ENCODE measurements around the gene RIPOR1. TPM values are rescaled to one million over a fixed set of nuclear protein-coding genes. Genes with fewer than 3 reads are reported as not detected.

RIPOR1 gene
- total and polyA plus RNA-seq, 9 donors = 20.2 to 59.5 (median 50.0) TPM

GRCh38 chr16:67539691-67540635 lies 11.3 kb downstream of the RIPOR1 start:
- no peak overlapping the region for H3K27ac ChIP-seq (ENCODE audit: low read length)
- no CpG with 5 or more reads among the region's 27 CpGs for WGBS (ENCODE audit: insufficient coverage)
- peaks cover 70% of the 10 kb centered on the region for H3K36me3 ChIP-seq (ENCODE audit: control insufficient read depth, insufficient read depth, low read length)
- H3K9me3 ChIP-seq (replicated peaks; ENCODE audit: control insufficient read depth, low read depth, low read length) = no peaks in the 10 kb centered on the region
- H3K27me3 ChIP-seq (ENCODE audit: control insufficient read depth, insufficient read depth, low read length) = peaks cover 10% of the 10 kb centered on the region
- DNase-seq = no peak
- H3K4me3 ChIP-seq (ENCODE audit: low read length) = no peak overlapping the region
- peaks cover 31% of the 10 kb centered on the region for H3K4me1 ChIP-seq (ENCODE audit: control insufficient read depth, insufficient read depth, low read length)

- H3K4me3 ChIP-seq (ENCODE audit: low read length) = no peak overlapping the region
- H3K9me3 ChIP-seq (replicated peaks; ENCODE audit: control insufficient read depth, low read depth, low read length) = no peaks in the 10 kb centered on the region
- WGBS (ENCODE audit: insufficient coverage) = 100% methylated on average over 1 of the region's 1 CpG
- peaks cover 70% of the 10 kb centered on the region for H3K36me3 ChIP-seq (ENCODE audit: control insufficient read depth, insufficient read depth, low read length)
- peaks cover 31% of the 10 kb centered on the region for H3K4me1 ChIP-seq (ENCODE audit: control insufficient read depth, insufficient read depth, low read length)
- DNase-seq = no peak
- H3K27ac ChIP-seq (ENCODE audit: low read length) = no peak overlapping the region
- peaks cover 8% of the 10 kb centered on the region for H3K27me3 ChIP-seq (ENCODE audit: control insufficient read depth, insufficient read depth, low read length)
Observed at GRCh38 chr16:67540756-67541155, 12.1 kb downstream of the RIPOR1 start.

GRCh38 chr16:67541391-67542263 lies 13.0 kb downstream of the RIPOR1 start:
- peak overlapping the region; percentile 29 for H3K27ac ChIP-seq (ENCODE audit: low read length)
- no peak overlapping the region for H3K4me3 ChIP-seq (ENCODE audit: low read length)
- 77% methylated on average over 6 of the region's 14 CpGs for WGBS (ENCODE audit: insufficient coverage)
- peaks cover 79% of the 10 kb centered on the region for H3K36me3 ChIP-seq (ENCODE audit: control insufficient read depth, insufficient read depth, low read length)
- no peaks in the 10 kb centered on the region for H3K9me3 ChIP-seq (replicated peaks; ENCODE audit: control insufficient read depth, low read depth, low read length)
- peaks cover 4% of the 10 kb centered on the region for H3K27me3 ChIP-seq (ENCODE audit: control insufficient read depth, insufficient read depth, low read length)
- H3K4me1 ChIP-seq (ENCODE audit: control insufficient read depth, insufficient read depth, low read length) = peaks cover 27% of the 10 kb centered on the region
- no peak for DNase-seq

- peaks cover 3% of the 10 kb centered on the region for H3K27me3 ChIP-seq (ENCODE audit: control insufficient read depth, insufficient read depth, low read length)
- no peak for DNase-seq
- peaks cover 87% of the 10 kb centered on the region for H3K36me3 ChIP-seq (ENCODE audit: control insufficient read depth, insufficient read depth, low read length)
- peaks cover 30% of the 10 kb centered on the region for H3K4me1 ChIP-seq (ENCODE audit: control insufficient read depth, insufficient read depth, low read length)
- H3K9me3 ChIP-seq (replicated peaks; ENCODE audit: control insufficient read depth, low read depth, low read length) = no peaks in the 10 kb centered on the region
- no peak overlapping the region for H3K27ac ChIP-seq (ENCODE audit: low read length)
- no peak overlapping the region for H3K4me3 ChIP-seq (ENCODE audit: low read length)
Observed at GRCh38 chr16:67542464-67542863, 13.8 kb downstream of the RIPOR1 start.

DNA sequence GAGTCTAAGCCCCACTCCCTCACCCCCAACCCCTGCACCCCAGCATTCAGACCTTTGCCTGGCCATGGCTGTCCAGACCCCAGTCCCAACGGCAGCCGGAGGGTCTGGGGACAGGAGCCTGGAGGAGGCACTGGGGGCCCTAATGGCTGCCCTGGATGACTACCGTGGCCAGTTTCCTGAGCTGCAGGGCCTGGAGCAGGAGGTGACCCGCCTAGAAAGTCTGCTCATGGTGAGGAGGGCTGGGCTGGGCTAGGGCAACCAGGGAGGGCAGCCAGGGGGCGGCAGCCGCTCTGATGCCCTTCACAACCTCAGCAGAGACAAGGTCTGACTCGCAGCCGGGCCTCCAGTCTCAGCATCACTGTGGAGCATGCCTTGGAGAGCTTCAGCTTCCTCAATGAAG lies 14.4 kb downstream of the RIPOR1 start:
- Histone ChIP-seq H3K27me3 (ENCODE audit: control insufficient read depth, insufficient read depth, low read length) (peaks cover 3% of the 10 kb centered on the region), H3K27ac (ENCODE audit: low read length) (no peak overlapping the region), H3K4me1 (ENCODE audit: control insufficient read depth, insufficient read depth, low read length) (peaks cover 34% of the 10 kb centered on the region), H3K4me3 (ENCODE audit: low read length) (no peak overlapping the region), H3K9me3 (replicated peaks; ENCODE audit: control insufficient read depth, low read depth, low read length) (no peaks in the 10 kb centered on the region), H3K36me3 (ENCODE audit: control insufficient read depth, insufficient read depth, low read length) (peaks cover 93% of the 10 kb centered on the region)
- DNase-seq = no peak
- 88% methylated on average over 8 of the region's 8 CpGs for WGBS (ENCODE audit: insufficient coverage)

- WGBS (ENCODE audit: insufficient coverage) = 75% methylated on average over 6 of the region's 6 CpGs
- H3K36me3 ChIP-seq (ENCODE audit: control insufficient read depth, insufficient read depth, low read length) = peaks cover 98% of the 10 kb centered on the region
- H3K27ac ChIP-seq (ENCODE audit: low read length) = no peak overlapping the region
- no peak for DNase-seq
- H3K27me3 ChIP-seq (ENCODE audit: control insufficient read depth, insufficient read depth, low read length) = no peaks in the 10 kb centered on the region
- H3K9me3 ChIP-seq (replicated peaks; ENCODE audit: control insufficient read depth, low read depth, low read length) = no peaks in the 10 kb centered on the region
- H3K4me3 ChIP-seq (ENCODE audit: low read length) = no peak overlapping the region
- peaks cover 32% of the 10 kb centered on the region for H3K4me1 ChIP-seq (ENCODE audit: control insufficient read depth, insufficient read depth, low read length)
Observed at GRCh38 chr16:67543582-67543981, 15.0 kb downstream of the RIPOR1 start.

DNA sequence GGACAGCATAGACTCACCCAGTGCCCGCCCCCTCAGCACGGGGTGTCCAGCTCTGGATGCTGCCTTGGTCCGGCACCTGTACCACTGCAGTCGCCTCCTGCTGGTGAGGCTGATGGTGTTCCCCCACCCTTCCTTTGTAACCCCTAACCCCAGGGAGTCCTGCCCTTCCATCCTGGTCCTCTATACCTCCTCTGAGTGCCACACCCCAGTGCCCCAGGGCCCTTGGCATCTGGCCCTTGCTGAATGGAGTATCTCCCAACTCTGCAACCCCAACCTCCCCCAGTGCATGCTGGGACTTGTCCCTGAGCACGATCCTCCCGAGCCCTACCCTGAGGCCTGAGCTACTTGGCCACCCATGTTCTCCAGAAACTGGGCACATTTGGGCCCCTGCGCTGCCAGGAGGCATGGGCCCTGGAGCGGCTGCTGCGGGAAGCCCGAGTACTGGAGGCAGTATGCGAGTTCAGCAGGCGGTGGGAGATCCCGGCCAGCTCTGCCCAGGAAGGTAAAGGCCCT lies 15.8 kb downstream of the RIPOR1 start:
- H3K27ac ChIP-seq (ENCODE audit: low read length) = no peak overlapping the region
- no peak overlapping the region for H3K4me3 ChIP-seq (ENCODE audit: low read length)
- peaks cover 99% of the 10 kb centered on the region for H3K36me3 ChIP-seq (ENCODE audit: control insufficient read depth, insufficient read depth, low read length)
- H3K27me3 ChIP-seq (ENCODE audit: control insufficient read depth, insufficient read depth, low read length) = no peaks in the 10 kb centered on the region
- no peaks in the 10 kb centered on the region for H3K9me3 ChIP-seq (replicated peaks; ENCODE audit: control insufficient read depth, low read depth, low read length)
- DNase-seq = no peak
- 87% methylated on average over 13 of the region's 13 CpGs for WGBS (ENCODE audit: insufficient coverage)
- H3K4me1 ChIP-seq (ENCODE audit: control insufficient read depth, insufficient read depth, low read length) = peaks cover 24% of the 10 kb centered on the region

DNA sequence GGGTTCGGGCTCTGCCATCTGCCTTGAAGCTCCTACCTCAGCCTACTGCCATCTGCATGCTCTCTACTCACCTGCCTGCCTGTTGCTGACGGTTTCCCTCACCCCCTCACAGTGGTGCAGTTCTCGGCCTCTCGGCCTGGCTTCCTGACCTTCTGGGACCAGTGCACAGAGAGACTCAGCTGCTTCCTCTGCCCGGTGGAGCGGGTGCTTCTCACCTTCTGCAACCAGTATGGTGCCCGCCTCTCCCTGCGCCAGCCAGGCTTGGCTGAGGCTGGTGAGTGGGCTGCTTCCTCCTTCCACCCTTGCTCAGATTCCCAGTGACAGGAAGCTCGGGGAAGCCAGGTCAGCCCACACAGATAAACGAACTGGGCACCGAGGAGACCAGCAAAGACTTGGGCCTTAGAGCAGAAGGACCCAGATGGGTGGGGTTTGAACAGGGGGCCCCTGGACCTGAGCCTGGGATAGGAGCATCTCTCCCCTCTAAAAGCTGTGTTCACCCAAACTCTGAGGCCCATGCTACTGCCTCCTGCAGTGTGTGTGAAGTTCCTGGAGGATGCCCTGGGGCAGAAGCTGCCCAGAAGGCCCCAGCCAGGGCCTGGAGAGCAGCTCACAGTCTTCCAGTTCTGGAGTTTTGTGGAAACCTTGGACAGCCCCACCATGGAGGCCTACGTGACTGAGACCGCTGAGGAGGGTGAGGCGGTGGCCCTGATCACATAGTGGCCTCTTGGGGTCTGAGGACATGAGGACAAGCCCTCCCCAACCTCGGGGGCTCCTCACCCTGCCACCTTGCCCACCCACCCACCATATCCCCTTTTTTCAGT lies 16.4 kb downstream of the RIPOR1 start:
- peaks cover 95% of the 10 kb centered on the region for H3K36me3 ChIP-seq (ENCODE audit: control insufficient read depth, insufficient read depth, low read length)
- H3K27ac ChIP-seq (ENCODE audit: low read length) = no peak overlapping the region
- no peak for DNase-seq
- H3K4me3 ChIP-seq (ENCODE audit: low read length) = no peak overlapping the region
- H3K9me3 ChIP-seq (replicated peaks; ENCODE audit: control insufficient read depth, low read depth, low read length) = no peaks in the 10 kb centered on the region
- H3K4me1 ChIP-seq (ENCODE audit: control insufficient read depth, insufficient read depth, low read length) = peaks cover 22% of the 10 kb centered on the region
- H3K27me3 ChIP-seq (ENCODE audit: control insufficient read depth, insufficient read depth, low read length) = no peaks in the 10 kb centered on the region
- WGBS (ENCODE audit: insufficient coverage) = 87% methylated on average over 13 of the region's 15 CpGs

DNA sequence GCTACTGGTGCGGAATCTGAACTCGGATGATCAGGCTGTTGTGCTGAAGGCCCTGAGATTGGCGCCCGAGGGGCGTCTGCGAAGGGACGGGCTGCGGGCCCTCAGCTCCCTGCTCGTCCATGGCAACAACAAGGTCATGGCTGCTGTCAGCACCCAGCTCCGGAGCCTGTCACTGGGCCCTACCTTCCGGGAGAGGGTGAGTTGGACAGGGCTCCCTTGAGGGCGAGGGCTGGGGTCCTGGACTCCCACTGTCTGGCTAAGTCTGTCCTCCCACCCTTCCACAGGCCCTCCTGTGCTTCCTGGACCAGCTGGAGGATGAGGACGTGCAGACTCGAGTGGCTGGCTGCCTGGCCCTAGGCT lies 17.0 kb downstream of the RIPOR1 start:
- H3K4me3 ChIP-seq (ENCODE audit: low read length) = no peak overlapping the region
- no peaks in the 10 kb centered on the region for H3K9me3 ChIP-seq (replicated peaks; ENCODE audit: control insufficient read depth, low read depth, low read length)
- no peak overlapping the region for H3K27ac ChIP-seq (ENCODE audit: low read length)
- H3K4me1 ChIP-seq (ENCODE audit: control insufficient read depth, insufficient read depth, low read length) = peaks cover 22% of the 10 kb centered on the region
- H3K27me3 ChIP-seq (ENCODE audit: control insufficient read depth, insufficient read depth, low read length) = no peaks in the 10 kb centered on the region
- DNase-seq = no peak
- peaks cover 89% of the 10 kb centered on the region for H3K36me3 ChIP-seq (ENCODE audit: control insufficient read depth, insufficient read depth, low read length)
- WGBS (ENCODE audit: insufficient coverage) = 86% methylated on average over 9 of the region's 14 CpGs
